ENCODE data around the gene ACSL3. TPM values are rescaled to one million over a fixed set of nuclear protein-coding genes. Genes with fewer than 3 reads are reported as not detected.

ACSL3 gene
- total and polyA plus RNA-seq, 2 donors (not counting 3 experiments of a cell fraction or from before 2014, with no cell fraction given), result 58.7 to 139 TPM

GRCh38 chr2:222969491-222969890 lies 108.7 kb downstream of the ACSL3 start:
- POLR2A ChIA-PET, result no interaction called here
- TF ChIP-seq POLR2A (IDR thresholded peaks at IDR 0.05; ENCODE audit: low read depth, low read length) (no peak), MYC (IDR thresholded peaks at IDR 0.05; ENCODE audit: low read depth, low read length) (no peak), MAX (IDR thresholded peaks at IDR 0.05; ENCODE audit: insufficient read depth, insufficient read length) (no peak)
- no peaks in the 10 kb centered on the region for H3K9me3 ChIP-seq (replicated peaks; ENCODE audit: control insufficient read depth, insufficient read depth, low read length)
- no peak overlapping the region for H3K9ac ChIP-seq (replicated peaks; ENCODE audit: extremely low read depth, insufficient read depth, low read length)
- H3K9me1 ChIP-seq (replicated peaks; ENCODE audit: control insufficient read depth, extremely low read depth, insufficient read depth, low read length), result no peaks in the 10 kb centered on the region
- no peaks in the 10 kb centered on the region for H3K4me1 ChIP-seq (ENCODE audit: control insufficient read depth, extremely low read depth, insufficient read depth, low read length)
- intact Hi-C loops (cut with micrococcal nuclease), result no loop called here
- BruUV-seq (replicated peaks), result no TSS peak
- DNase-seq (ENCODE audit: low read depth, low spot score) (no peak), FAIRE-seq (no peak)
- H3K4me2 ChIP-seq (ENCODE audit: insufficient read depth, low read length), result no peak overlapping the region
- peaks cover 0 to 10% of the 10 kb centered on the region in 2 experiments for H3K27me3 ChIP-seq (ENCODE audit: control insufficient read depth in 2 of 2, insufficient read depth in 2 of 2, low read length in 2 of 2)
- dilution Hi-C loops (cut with MboI; ENCODE audit: extremely low pct_ligation_motif_present, low sequenced_read_pairs), result no loop called here
- H3K36me3 ChIP-seq (ENCODE audit: control insufficient read depth in 2 of 2, extremely low read depth in 1 of 2, insufficient read depth in 2 of 2, low read length in 2 of 2), result no peaks in the 10 kb centered on the region
- H3K4me3 ChIP-seq (replicated peaks in 1 of 3; ENCODE audit: insufficient read depth in 1 of 3, low read depth in 1 of 3, low read length in 3 of 3), result no peak overlapping the region
- CTCF ChIA-PET, result interaction anchor here (1.3 kb wide), 1 partner anchor 132 kb away, joined by 3 read pairs; no protein-coding TSS in a partner anchor
- H2AFZ ChIP-seq (ENCODE audit: low read depth, low read length), result no peak overlapping the region
- H3K79me2 ChIP-seq (ENCODE audit: control insufficient read depth, insufficient read depth, low read length), result no peaks in the 10 kb centered on the region
- H4K20me1 ChIP-seq (replicated peaks; ENCODE audit: control insufficient read depth, extremely low read depth, insufficient read depth, low read length), result no peaks in the 10 kb centered on the region
- no peak overlapping the region for H3K27ac ChIP-seq (ENCODE audit: insufficient read depth, low read depth, low read length)

GRCh38 chr2:222972420-222972819 lies 111.6 kb downstream of the ACSL3 start:
- dilution Hi-C loops (cut with MboI; ENCODE audit: extremely low pct_ligation_motif_present, low sequenced_read_pairs) (no loop called here), intact Hi-C loops (cut with micrococcal nuclease) (loop anchor here (5.0 kb wide), 2 partner anchors 705 to 890 kb away; no protein-coding TSS in a partner anchor)
- Histone ChIP-seq H3K9me1 (replicated peaks; ENCODE audit: control insufficient read depth, extremely low read depth, insufficient read depth, low read length) (no peaks in the 10 kb centered on the region), H3K9me3 (replicated peaks; ENCODE audit: control insufficient read depth, insufficient read depth, low read length) (no peaks in the 10 kb centered on the region), H3K4me1 (ENCODE audit: control insufficient read depth, extremely low read depth, insufficient read depth, low read length) (no peaks in the 10 kb centered on the region), H3K4me3 (replicated peaks in 1 of 3; ENCODE audit: insufficient read depth in 1 of 3, low read depth in 1 of 3, low read length in 3 of 3) (no peak overlapping the region), H4K20me1 (replicated peaks; ENCODE audit: control insufficient read depth, extremely low read depth, insufficient read depth, low read length) (no peaks in the 10 kb centered on the region), H3K27ac (ENCODE audit: insufficient read depth, low read depth, low read length) (no peak overlapping the region), H3K9ac (replicated peaks; ENCODE audit: extremely low read depth, insufficient read depth, low read length) (no peak overlapping the region), H2AFZ (ENCODE audit: low read depth, low read length) (no peak overlapping the region), H3K36me3 (ENCODE audit: control insufficient read depth in 2 of 2, extremely low read depth in 1 of 2, insufficient read depth in 2 of 2, low read length in 2 of 2) (no peaks in the 10 kb centered on the region), H3K4me2 (ENCODE audit: insufficient read depth, low read length) (no peak overlapping the region), H3K79me2 (ENCODE audit: control insufficient read depth, insufficient read depth, low read length) (no peaks in the 10 kb centered on the region), H3K27me3 (ENCODE audit: control insufficient read depth in 2 of 2, insufficient read depth in 2 of 2, low read length in 2 of 2) (peaks cover 0 to 4% of the 10 kb centered on the region in 2 experiments)
- DNase-seq (ENCODE audit: low read depth, low spot score) (no peak), FAIRE-seq (no peak)
- CTCF ChIA-PET, result interaction anchor here (0.7 to 3.5 kb wide), 33 partner anchors 10 to 998 kb away, joined by 3 to 73 read pairs (median 5); partner anchors contain the start of gene SCG2
- no peak for TF ChIP-seq EZH2 (IDR thresholded peaks at IDR 0.05; ENCODE audit: borderline replicate concordance, low read depth, low read length, severe bottlenecking)
- TF ChIP-seq MAX (IDR thresholded peaks at IDR 0.05; ENCODE audit: insufficient read depth, insufficient read length), result no peak
- no peak for TF ChIP-seq CTCF (IDR thresholded peaks at IDR 0.05; ENCODE audit: extremely low read depth in 1 of 2, insufficient read depth in 1 of 2, low read depth in 1 of 2, low read length in 2 of 2)
- no peak for TF ChIP-seq GATA2 (IDR thresholded peaks at IDR 0.05; ENCODE audit: insufficient read depth, insufficient read length, low read depth, low read length)
- POLR2A ChIA-PET, result no interaction called here
- BruUV-seq (replicated peaks), result no TSS peak

Measured in endothelial cell of umbilical vein (primary cell).